ENCODE results near the gene SUPT3H.

The SUPT3H gene

GRCh38 chr6:45387236-45387635 is 9.5 kb upstream of the SUPT3H start:
- no peak for DNase-seq

- DNase-seq, result no peak
Measured at GRCh38 chr6:45386501-45386900, 8.8 kb upstream of the SUPT3H start.

GRCh38 chr6:45382391-45382790 is 4.7 kb upstream of the SUPT3H start:
- no peak for DNase-seq

- peak in 1 of 2 donors; percentile 45 for DNase-seq
Measured at GRCh38 chr6:45378334-45378926, 696 bp upstream of the SUPT3H start.

- DNase-seq, result no peak
Measured at GRCh38 chr6:45377043-45377553, 636 bp downstream of the SUPT3H start.

- DNase-seq, result no peak
Measured at GRCh38 chr6:45376310-45377042, 1.3 kb downstream of the SUPT3H start.

GRCh38 chr6:45375449-45375848 is 2.3 kb downstream of the SUPT3H start:
- no peak for DNase-seq

- no peak for DNase-seq
Measured at GRCh38 chr6:45371924-45372573, 5.7 kb downstream of the SUPT3H start.

- no peak for DNase-seq
Measured at GRCh38 chr6:45369870-45370269, 7.9 kb downstream of the SUPT3H start.

- no peak for DNase-seq
Measured at GRCh38 chr6:45367999-45368398, 9.7 kb downstream of the SUPT3H start.

GRCh38 chr6:45366534-45366933 is 11.2 kb downstream of the SUPT3H start:
- DNase-seq, result no peak

GRCh38 chr6:45365036-45365435 is 12.7 kb downstream of the SUPT3H start:
- no peak for DNase-seq

- DNase-seq, result no peak
Measured at GRCh38 chr6:45364466-45364865, 13.3 kb downstream of the SUPT3H start.

GRCh38 chr6:45353654-45354053 is 24.1 kb downstream of the SUPT3H start:
- no peak for DNase-seq

- DNase-seq, result no peak
Measured at GRCh38 chr6:45351667-45352066, 26.1 kb downstream of the SUPT3H start.

- DNase-seq, result no peak
Measured at GRCh38 chr6:45351076-45351475, 26.7 kb downstream of the SUPT3H start.

- no peak for DNase-seq
Measured at GRCh38 chr6:45350186-45350710, 27.5 kb downstream of the SUPT3H start.

GRCh38 chr6:45344900-45345299 is 32.8 kb downstream of the SUPT3H start:
- no peak for DNase-seq

GRCh38 chr6:45328523-45328922 is 49.2 kb downstream of the SUPT3H start:
- no peak for DNase-seq

GRCh38 chr6:45327956-45328522 is 49.7 kb downstream of the SUPT3H start, which contains the start of gene RUNX2:
TSS of gene RUNX2 (plus strand) at chr6:45328330. CDS start at chr6:45328727, 397 bp downstream.
- DNase-seq, result no peak

GRCh38 chr6:45326698-45327417 is 50.9 kb downstream of the SUPT3H start:
- no peak for DNase-seq

- no peak for DNase-seq
Measured at GRCh38 chr6:45323656-45324224, 54.0 kb downstream of the SUPT3H start.

Measured in stimulated activated CD4-positive, alpha-beta T cell treated with anti-CD3 and anti-CD28 coated beads, Interleukin-2, amount 100 ng/mL, for 24 hours (primary cell).